H1 (cell line): ENCODE results near the gene GRAMD1B. TPM values are rescaled to one million over a fixed set of nuclear protein-coding genes. Genes with fewer than 3 reads are reported as not detected.
A peak's percentile ranks its signal among the peaks of the same experiment; 100 is the strongest.

Experiments used
- BACH1 ChIP-seq: IDR thresholded peaks from 2 replicates; pipeline ENCODE4 v1.6.1; 2012; ENCODE audit warnings: low read length, improper control_type of control experiment
- CBX8 ChIP-seq: fragments of 300-800, 300-1000 bp; sonication (generic); IDR thresholded peaks from 2 replicates; pipeline ENCODE4 v1.7.1; 2016; ENCODE audit warnings: low read depth, low read length, borderline replicate concordance
- CHD2 ChIP-seq: IDR thresholded peaks from 2 replicates; pipeline ENCODE4 v1.6.1; 2012; ENCODE audit warnings: low read length, improper control_type of control experiment
- HDAC2 ChIP-seq, 2 experiments: fragments of 300-600 bp in 1 of 2; sonication (generic) in 1 of 2; IDR thresholded peaks; 2 replicates each; pipeline ENCODE4 v1.6.1; 2011 to 2012; ENCODE audit warnings: low read depth in 2 of 2, low read length in 2 of 2, mild to moderate bottlenecking in 2 of 2, moderate library complexity in 2 of 2, borderline replicate concordance in 1 of 2, inconsistent platforms in 1 of 2
- JUN ChIP-seq: IDR thresholded peaks from 2 replicates; pipeline ENCODE4 v1.6.1; 2011; ENCODE audit warnings: low read depth, mild to moderate bottlenecking, improper control_type of control experiment, low read length
- POLR2A ChIP-seq, 2 experiments: IDR thresholded peaks; 1 replicate in 1 of 2; 2 replicates in 1 of 2; pipeline ENCODE4 v1.6.1; 2011; ENCODE audit warnings: low read depth in 2 of 2, low read length in 2 of 2, mild to moderate bottlenecking in 2 of 2; ENCODE audit errors: control extremely low read depth in 1 of 2
- POLR2AphosphoS5 ChIP-seq: IDR thresholded peaks from 2 replicates; pipeline ENCODE4 v1.6.1; 2011; ENCODE audit warnings: low read depth, low read length
- RBBP5 ChIP-seq: IDR thresholded peaks from 2 replicates; pipeline ENCODE4 v1.7.1; 2012; ENCODE audit warnings: low read depth, mild to moderate bottlenecking, inconsistent platforms, low read length, moderate library complexity, borderline replicate concordance
- SP1 ChIP-seq: IDR thresholded peaks from 2 replicates; pipeline ENCODE4 v1.6.1; 2011; ENCODE audit warnings: low read depth, low read length
- SP2 ChIP-seq: IDR thresholded peaks from 2 replicates; pipeline ENCODE4 v1.6.1; 2012; ENCODE audit warnings: mild to moderate bottlenecking, low read length, inconsistent platforms
- SRF ChIP-seq: IDR thresholded peaks from 2 replicates; pipeline ENCODE4 v1.6.1; 2011; ENCODE audit warnings: mild to moderate bottlenecking, low read depth, low read length, moderate library complexity
- TCF12 ChIP-seq: IDR thresholded peaks from 2 replicates; pipeline ENCODE4 v1.6.1; 2011; ENCODE audit warnings: low read depth, mild to moderate bottlenecking, low read length
- YY1 ChIP-seq: IDR thresholded peaks from 2 replicates; pipeline ENCODE4 v1.6.1; 2011; ENCODE audit warnings: low read depth, mild to moderate bottlenecking, low read length
- polyA plus RNA-seq, 7 experiments: library from polyadenylated mRNA; depleted of rRNA in 3 of 7; stranded (reverse) in 5 of 7; unstranded in 2 of 7; fragments of >200 nt in 5 of 7; fragments of 200-250 nt in 2 of 7; gene quantifications; 1 replicate in 5 of 7; 2 replicates in 1 of 7; 4 replicates in 1 of 7; pipeline versions ENCODE4 v1.2.1 to v1.2.3, GENCODE V29; 2011 to 2013; ENCODE audit warnings: missing spikeins in 2 of 7, mixed read lengths in 2 of 7
- total RNA-seq: library from RNA; stranded (reverse); fragmentation: NEBNext Ultra II Directional; extraction: Animal tissue kit (Norgen Biotek cat#: 25700); gene quantifications from 2 replicates; pipeline ENCODE4 v1.2.1, GENCODE V29; 2021
- TF ChIP-seq, protein P1 (sequence below): IDR thresholded peaks from 2 replicates; pipeline ENCODE4 v1.6.1; 2012; ENCODE audit warnings: inconsistent platforms
- TF ChIP-seq, protein P2 (sequence below): IDR thresholded peaks from 2 replicates; pipeline ENCODE4 v1.6.1; 2011; ENCODE audit warnings: low read depth, mild to moderate bottlenecking, low read length; ENCODE audit not compliant: insufficient read depth

GRAMD1B gene
- total and polyA plus RNA-seq, 2 of the 8 experiments (the other 6 are each of a cell fraction or from before 2014, with no cell fraction given), result 10.1 to 21.2 TPM

- TF ChIP-seq CBX8 (no peak), SP2 (no peak), YY1 (peak; percentile 72), POLR2A (IDR thresholded peaks at IDR 0.05; ENCODE audit: control extremely low read depth in 1 of 2, low read depth in 2 of 2, low read length in 2 of 2) (no peak), SRF (no peak), SP1 (peak; percentile 29; the same call in 1 of the 2 replicates), CHD2 (no peak), JUN (no peak), TCF12 (no peak), RBBP5 (no peak), HDAC2 (IDR thresholded peaks at IDR 0.05; ENCODE audit: borderline replicate concordance in 1 of 2, low read depth in 2 of 2, low read length in 2 of 2) (no peak), POLR2AphosphoS5 (no peak), BACH1 (no peak)
- TF ChIP-seq, protein P1, sequence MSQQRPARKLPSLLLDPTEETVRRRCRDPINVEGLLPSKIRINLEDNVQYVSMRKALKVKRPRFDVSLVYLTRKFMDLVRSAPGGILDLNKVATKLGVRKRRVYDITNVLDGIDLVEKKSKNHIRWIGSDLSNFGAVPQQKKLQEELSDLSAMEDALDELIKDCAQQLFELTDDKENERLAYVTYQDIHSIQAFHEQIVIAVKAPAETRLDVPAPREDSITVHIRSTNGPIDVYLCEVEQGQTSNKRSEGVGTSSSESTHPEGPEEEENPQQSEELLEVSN, result no peak
- TF ChIP-seq, protein P2, sequence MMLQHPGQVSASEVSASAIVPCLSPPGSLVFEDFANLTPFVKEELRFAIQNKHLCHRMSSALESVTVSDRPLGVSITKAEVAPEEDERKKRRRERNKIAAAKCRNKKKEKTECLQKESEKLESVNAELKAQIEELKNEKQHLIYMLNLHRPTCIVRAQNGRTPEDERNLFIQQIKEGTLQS, result no peak
Measured at GRCh38 chr11:123511037-123511870, 81.2 kb downstream of the GRAMD1B start (continued).
